GM23338 (cell line): ENCODE data around the gene PLSCR4. TPM values are rescaled to one million over a fixed set of nuclear protein-coding genes. Genes with fewer than 3 reads are reported as not detected.

Experiments
- ATAC-seq: fragments of 200-7000 bp; cut with Tn5 transposase; 3 replicates; pipeline ENCODE4 v1.9.1; 2020
- DNase-seq: peaks from one replicate; pipeline ENCODE4 v3.0.0-alpha.2; 2015; ENCODE audit warnings: low spot score
- H2AFZ ChIP-seq: fragments of 200-600 bp; sonication (generic); 2 replicates; pipeline ENCODE4 v1.8.0; 2016; ENCODE audit warnings: antibody characterized with exemption, mild to moderate bottlenecking, moderate library complexity
- H3F3A ChIP-seq: fragments of 200-600 bp; sonication (generic); replicated peaks from 2 replicates; pipeline ENCODE4 v1.8.0; 2017; ENCODE audit warnings: antibody characterized with exemption, mixed run types, low read depth
- H3K27ac ChIP-seq: fragments of 200-600 bp; sonication (generic); 2 replicates; pipeline ENCODE4 v1.6.1; 2016; ENCODE audit warnings: low read depth
- H3K27me3 ChIP-seq: fragments of 200-600 bp; sonication (generic); 2 replicates; pipeline ENCODE4 v1.8.0; 2016; ENCODE audit warnings: mild to moderate bottlenecking, mixed run types, moderate library complexity; ENCODE audit not compliant: insufficient read depth
- H3K36me3 ChIP-seq: fragments of 200-600 bp; sonication (generic); 2 replicates; pipeline ENCODE4 v1.8.0; 2016; ENCODE audit warnings: mild to moderate bottlenecking; ENCODE audit not compliant: insufficient read depth
- H3K4me1 ChIP-seq: fragments of 200-600 bp; sonication (generic); 2 replicates; pipeline ENCODE4 v1.8.0; 2016; ENCODE audit warnings: mild to moderate bottlenecking, moderate library complexity; ENCODE audit not compliant: insufficient read depth
- H3K4me2 ChIP-seq: fragments of 200-600 bp; sonication (generic); 2 replicates; pipeline ENCODE4 v1.7.1; 2017; ENCODE audit warnings: mixed run types
- H3K4me3 ChIP-seq: fragments of 200-600 bp; sonication (generic); 2 replicates; pipeline ENCODE4 v1.6.1; 2016; ENCODE audit warnings: mixed run types
- H3K79me2 ChIP-seq: fragments of 200-600 bp; sonication (generic); replicated peaks from 2 replicates; pipeline ENCODE4 v1.8.0; 2017; ENCODE audit warnings: mild to moderate bottlenecking; ENCODE audit not compliant: insufficient read depth
- H3K9me2 ChIP-seq: fragments of 200-600 bp; sonication (generic); 2 replicates; pipeline ENCODE4 v1.8.0; 2017; ENCODE audit not compliant: insufficient read depth
- H4K20me1 ChIP-seq: fragments of 200-600 bp; sonication (generic); replicated peaks from 2 replicates; pipeline ENCODE4 v1.8.0; 2017; ENCODE audit warnings: mild to moderate bottlenecking; ENCODE audit not compliant: insufficient read depth
- H3K27ac Mint-ChIP-seq: 2 replicates; pipeline ENCODE4 v1.8.0; 2020; ENCODE audit warnings: inconsistent platforms, mild to moderate bottlenecking, moderate library complexity, mixed read lengths
- H3K27me3 Mint-ChIP-seq: 3 replicates; pipeline ENCODE4 v1.8.0; 2022; ENCODE audit warnings: low read depth, mild to moderate bottlenecking, moderate library complexity, mixed read lengths, inconsistent platforms; ENCODE audit not compliant: insufficient read depth, poor library complexity
- H3K36me3 Mint-ChIP-seq: 3 replicates; pipeline ENCODE4 v1.8.0; 2021; ENCODE audit warnings: low read depth, mild to moderate bottlenecking, inconsistent platforms, moderate library complexity, mixed read lengths
- H3K4me1 Mint-ChIP-seq: 3 replicates; pipeline ENCODE4 v1.8.0; 2020; ENCODE audit warnings: mild to moderate bottlenecking, inconsistent platforms, mixed read lengths
- H3K4me3 Mint-ChIP-seq: 3 replicates; pipeline ENCODE4 v1.8.0; 2021; ENCODE audit warnings: moderate library complexity, mild to moderate bottlenecking, inconsistent platforms, mixed read lengths
- H3K9me3 Mint-ChIP-seq: 3 replicates; pipeline ENCODE4 v1.8.0; 2020; ENCODE audit warnings: moderate library complexity, mild to moderate bottlenecking, inconsistent platforms, mixed read lengths
- ETS1 ChIP-seq: IDR thresholded peaks from 2 replicates; pipeline ENCODE4 v1.6.1; 2016; ENCODE audit warnings: antibody characterized with exemption
- EZH2 ChIP-seq: fragments of 200-600 bp; sonication (generic); IDR thresholded peaks from one replicate; pipeline ENCODE4 v1.8.0; 2017; ENCODE audit warnings: antibody characterized with exemption, mild to moderate bottlenecking, low read depth; ENCODE audit not compliant: unreplicated experiment
- EZH2phosphoT487 ChIP-seq: fragments of 200-600 bp; sonication (generic); IDR thresholded peaks from one replicate; pipeline ENCODE4 v1.8.1; 2018; ENCODE audit warnings: antibody characterized with exemption; ENCODE audit not compliant: unreplicated experiment
- JUNB ChIP-seq: IDR thresholded peaks from one replicate; pipeline ENCODE4 v1.6.1; 2016; ENCODE audit warnings: antibody characterized with exemption; ENCODE audit not compliant: unreplicated experiment
- POLR2AphosphoS5 ChIP-seq: IDR thresholded peaks from 2 replicates; pipeline ENCODE4 v1.6.1; 2016; ENCODE audit warnings: antibody characterized with exemption, low read depth
- STAT1 ChIP-seq: IDR thresholded peaks from one replicate; pipeline ENCODE4 v1.6.1; 2016; ENCODE audit warnings: antibody characterized with exemption; ENCODE audit not compliant: unreplicated experiment
- ZNF114 ChIP-seq: fragments of 250-450 bp; sonication (Bioruptor Pico); IDR thresholded peaks from 2 replicates; pipeline ENCODE4 v1.5.0; 2020; ENCODE audit warnings: mild to moderate bottlenecking, moderate library complexity
- ZNF331 ChIP-seq: fragments of 250-450 bp; sonication (Bioruptor Pico); IDR thresholded peaks from 2 replicates; pipeline ENCODE4 v1.5.0; 2020; ENCODE audit warnings: low read depth, mild to moderate bottlenecking, moderate library complexity
- polyA plus RNA-seq: library from polyadenylated mRNA; unstranded; fragments of >200 nt; fragmentation: Nextera tagmentation; extraction: Ambion mirVana; gene quantifications from 2 replicates; pipeline ENCODE4 v1.2.1, GENCODE V29; 2016
- total RNA-seq: library from RNA; depleted of rRNA; stranded (reverse); fragments of >200 nt; shearing (Covaris generic); gene quantifications from 2 replicates; pipeline ENCODE4 v1.2.3, GENCODE V29; 2014
- TF ChIP-seq, protein P1 (sequence below), 2 experiments: fragments of 200-600 bp in 1 of 2; sonication (generic) in 1 of 2; conservative IDR thresholded peaks; 2 replicates each; pipeline versions ENCODE4 v1.5.1 to v1.6.1; 2016 to 2017; ENCODE audit warnings: antibody characterized with exemption in 2 of 2, low read depth in 2 of 2, mild to moderate bottlenecking in 2 of 2, moderate library complexity in 1 of 2

PLSCR4 gene
- total and polyA plus RNA-seq, 2 experiments from 2014 or later = 1.4 to 5.2 TPM

- Mint-ChIP-seq H3K27ac (no peak overlapping the region), H3K4me3 (no peak overlapping the region), H3K27me3 (peaks cover 4% of the 10 kb centered on the region), H3K36me3 (no peaks in the 10 kb centered on the region), H3K4me1 (peaks cover 28% of the 10 kb centered on the region), H3K9me3 (no peaks in the 10 kb centered on the region)
- H3K4me1 ChIP-seq = peaks cover 23% of the 10 kb centered on the region
- H3K27ac ChIP-seq = no peak overlapping the region
- TF ChIP-seq POLR2AphosphoS5 (no peak), EZH2 (no peak)
- DNase-seq (no peak), ATAC-seq (no peak)
- H3F3A ChIP-seq = peaks cover 6% of the 10 kb centered on the region; the same call in 1 of the 2 replicates
- no peaks in the 10 kb centered on the region for H3K36me3 ChIP-seq
- H2AFZ ChIP-seq = no peak overlapping the region
- no peaks in the 10 kb centered on the region for H3K79me2 ChIP-seq
- peaks cover 16% of the 10 kb centered on the region for H3K27me3 ChIP-seq
- no peak overlapping the region for H3K4me2 ChIP-seq
- no peak overlapping the region for H3K4me3 ChIP-seq
- H4K20me1 ChIP-seq = no peaks in the 10 kb centered on the region
- 0 out of 2 replicates have a peak, but pooled peaks cover 7% of the 10 kb centered on the region for H3K9me2 ChIP-seq
Measured at GRCh38 chr3:146166415-146166821, 84.5 kb downstream of the PLSCR4 start.

DNA sequence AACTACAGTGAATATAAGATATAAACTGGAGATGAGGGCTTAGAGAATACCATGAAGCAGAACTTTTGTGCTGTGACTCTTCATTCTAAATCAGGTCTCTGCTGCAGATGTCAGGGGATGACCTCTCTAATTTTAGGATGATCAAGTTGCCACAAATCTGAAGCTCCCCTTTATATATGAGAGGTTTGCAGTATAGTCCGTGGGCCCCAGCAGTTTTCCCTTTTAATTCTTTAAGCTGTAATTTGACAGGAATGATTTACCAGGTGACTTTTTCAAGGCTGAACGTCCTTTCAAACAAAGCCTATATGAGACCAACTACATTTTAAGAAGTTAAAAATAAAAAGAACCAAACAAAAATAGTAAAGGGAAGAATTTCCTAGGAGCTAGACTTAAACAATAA lies 85.0 kb downstream of the PLSCR4 start:
- ATAC-seq = no peak
- peaks cover 6% of the 10 kb centered on the region; the same call in 1 of the 2 replicates for H3F3A ChIP-seq
- H3K27me3 ChIP-seq = peaks cover 16% of the 10 kb centered on the region
- H4K20me1 ChIP-seq = no peaks in the 10 kb centered on the region
- no peak overlapping the region for H3K4me2 ChIP-seq
- H2AFZ ChIP-seq = no peak overlapping the region
- Mint-ChIP-seq H3K36me3 (no peaks in the 10 kb centered on the region), H3K4me1 (peaks cover 28% of the 10 kb centered on the region), H3K27ac (no peak overlapping the region), H3K4me3 (no peak overlapping the region), H3K27me3 (peaks cover 6% of the 10 kb centered on the region), H3K9me3 (no peaks in the 10 kb centered on the region)
- H3K9me2 ChIP-seq = 0 out of 2 replicates have a peak, but pooled peaks cover 7% of the 10 kb centered on the region
- TF ChIP-seq EZH2 = no peak
- TF ChIP-seq JUNB = no peak
- TF ChIP-seq, protein P1, sequence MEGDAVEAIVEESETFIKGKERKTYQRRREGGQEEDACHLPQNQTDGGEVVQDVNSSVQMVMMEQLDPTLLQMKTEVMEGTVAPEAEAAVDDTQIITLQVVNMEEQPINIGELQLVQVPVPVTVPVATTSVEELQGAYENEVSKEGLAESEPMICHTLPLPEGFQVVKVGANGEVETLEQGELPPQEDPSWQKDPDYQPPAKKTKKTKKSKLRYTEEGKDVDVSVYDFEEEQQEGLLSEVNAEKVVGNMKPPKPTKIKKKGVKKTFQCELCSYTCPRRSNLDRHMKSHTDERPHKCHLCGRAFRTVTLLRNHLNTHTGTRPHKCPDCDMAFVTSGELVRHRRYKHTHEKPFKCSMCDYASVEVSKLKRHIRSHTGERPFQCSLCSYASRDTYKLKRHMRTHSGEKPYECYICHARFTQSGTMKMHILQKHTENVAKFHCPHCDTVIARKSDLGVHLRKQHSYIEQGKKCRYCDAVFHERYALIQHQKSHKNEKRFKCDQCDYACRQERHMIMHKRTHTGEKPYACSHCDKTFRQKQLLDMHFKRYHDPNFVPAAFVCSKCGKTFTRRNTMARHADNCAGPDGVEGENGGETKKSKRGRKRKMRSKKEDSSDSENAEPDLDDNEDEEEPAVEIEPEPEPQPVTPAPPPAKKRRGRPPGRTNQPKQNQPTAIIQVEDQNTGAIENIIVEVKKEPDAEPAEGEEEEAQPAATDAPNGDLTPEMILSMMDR (conservative IDR thresholded peaks at IDR 0.05; ENCODE audit: low read depth in 2 of 2) = no peak
- no peak for TF ChIP-seq ZNF331 (CRISPR knock-in tag)
- TF ChIP-seq EZH2phosphoT487 = no peak
- no peak for TF ChIP-seq STAT1
- TF ChIP-seq ZNF114 = no peak
- no peak for TF ChIP-seq ETS1
- no peak overlapping the region for H3K4me3 ChIP-seq
- H3K79me2 ChIP-seq = no peaks in the 10 kb centered on the region
- DNase-seq = no peak
- no peaks in the 10 kb centered on the region for H3K36me3 ChIP-seq
- H3K27ac ChIP-seq = no peak overlapping the region
- H3K4me1 ChIP-seq = peaks cover 24% of the 10 kb centered on the region
